Measurements from ENCODE around the gene ZDHHC19. TPM values are rescaled to one million over a fixed set of nuclear protein-coding genes. Genes with fewer than 3 reads are reported as not detected.
A peak's percentile ranks its signal among the peaks of the same experiment; 100 is the strongest.

ZDHHC19 gene
- total and polyA plus RNA-seq, 3 experiments from 2014 or later, result not detected

GRCh38 chr3:196194542-196194915 lies 16.7 kb downstream of the ZDHHC19 start:
- Mint-ChIP-seq H3K27me3 (peaks cover 0 to 2% of the 10 kb centered on the region in 2 donors), H3K4me1 (peaks cover 16 to 40% (median 36%) of the 10 kb centered on the region in 3 donors), H3K4me3 (no peak overlapping the region), H3K36me3 (no peaks in the 10 kb centered on the region), H3K9me3 (no peaks in the 10 kb centered on the region), H3K27ac (peak overlapping the region in 2 of 8 donors; percentile 39 to 53)
- Histone ChIP-seq H3K36me3 (ENCODE audit: insufficient read depth, low read length) (no peaks in the 10 kb centered on the region), H3K9me3 (ENCODE audit: low read length) (no peaks in the 10 kb centered on the region), H3K27me3 (ENCODE audit: insufficient read depth, low read length, poor library complexity, severe bottlenecking) (no peaks in the 10 kb centered on the region), H3K4me3 (ENCODE audit: low read length) (no peak overlapping the region), H3K4me1 (ENCODE audit: insufficient read depth, low read length) (peaks cover 26% of the 10 kb centered on the region), H3K27ac (ENCODE audit: low read depth, low read length) (peak overlapping the region; percentile 68)
- ChIA-PET CTCF (interaction anchor here (0.9 to 11.8 kb wide), 3 partner anchors 15 to 123 kb away, joined by 3 to 263 read pairs (median 3); no protein-coding TSS in a partner anchor), POLR2A (interaction anchor here (1.5 kb wide), 1 partner anchor 15 kb away, joined by 7 read pairs; no protein-coding TSS in a partner anchor)
- DNase-seq, result no peak

DNA sequence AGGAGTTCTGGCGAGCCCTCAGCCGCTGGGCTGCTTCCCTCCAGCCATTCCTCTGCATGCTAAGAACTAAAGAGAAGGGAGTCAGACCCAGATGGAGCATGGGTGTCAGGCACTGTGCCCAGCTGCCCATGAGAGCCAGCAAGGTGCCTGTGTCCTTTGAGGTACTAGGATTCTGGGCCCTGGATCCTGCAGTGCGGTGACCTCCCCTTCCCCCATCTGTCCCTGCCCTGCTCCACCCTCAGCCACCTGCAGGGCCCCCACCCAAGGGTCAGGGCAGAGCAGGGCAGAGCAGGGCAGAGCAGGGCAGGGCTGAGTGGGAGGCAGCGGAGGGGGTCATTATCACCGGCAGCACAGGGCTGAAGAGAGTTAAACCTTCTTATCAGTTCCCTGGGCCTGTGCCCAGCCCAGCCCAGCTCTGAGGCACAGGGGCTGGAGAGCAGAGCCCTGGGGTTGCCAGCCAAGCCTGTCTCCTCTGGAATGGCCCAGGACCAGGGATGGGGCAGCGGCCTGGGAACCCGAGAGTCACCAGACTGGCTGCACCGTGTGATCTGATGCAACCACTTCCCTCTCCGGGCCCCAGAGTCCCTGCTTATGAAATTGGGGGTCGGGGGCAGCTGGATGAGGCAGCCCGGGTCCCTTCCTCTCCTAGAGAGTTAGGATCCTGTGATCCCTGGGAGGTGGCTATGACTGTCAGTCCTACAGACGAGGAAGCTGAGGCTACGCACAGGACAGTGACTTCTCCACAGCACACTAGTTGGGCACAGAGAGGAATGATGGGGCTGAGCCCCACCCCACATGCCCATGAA lies 17.3 kb downstream of the ZDHHC19 start:
- H3K4me1 ChIP-seq (ENCODE audit: insufficient read depth, low read length), result peaks cover 26% of the 10 kb centered on the region

GRCh38 chr3:196193133-196193735 lies 18.0 kb downstream of the ZDHHC19 start:
- peak in 1 of 5 donors; percentile 50 for DNase-seq
- H3K9me3 Mint-ChIP-seq, result no peaks in the 10 kb centered on the region
- peak overlapping the region in 3 of 7 donors; percentile 58 to 73 (median 66) for H3K4me3 Mint-ChIP-seq
- H3K4me1 ChIP-seq (ENCODE audit: insufficient read depth, low read length), result peaks cover 26% of the 10 kb centered on the region
- H3K9me3 ChIP-seq (ENCODE audit: low read length), result no peaks in the 10 kb centered on the region
- peak overlapping the region; percentile 68 for H3K27ac ChIP-seq (ENCODE audit: low read depth, low read length)
- ChIA-PET POLR2A (interaction anchor here (0.6 to 4.0 kb wide), 4 partner anchors 13 to 239 kb away, joined by 3 to 18 read pairs (median 4); partner anchors contain the start of gene UBXN7), CTCF (interaction anchor here (1.0 to 11.8 kb wide), 5 partner anchors 10 to 122 kb away, joined by 3 to 263 read pairs (median 5); no protein-coding TSS in a partner anchor)
- peak overlapping the region; percentile 0 for H3K4me3 ChIP-seq (ENCODE audit: low read length)
- H3K27me3 ChIP-seq (ENCODE audit: insufficient read depth, low read length, poor library complexity, severe bottlenecking), result no peaks in the 10 kb centered on the region
- peaks cover 16 to 41% (median 36%) of the 10 kb centered on the region in 3 donors for H3K4me1 Mint-ChIP-seq
- peaks cover 0 to 2% of the 10 kb centered on the region in 2 donors for H3K27me3 Mint-ChIP-seq
- H3K27ac Mint-ChIP-seq, result peak overlapping the region; percentile 61 to 98 (median 92)
- H3K36me3 Mint-ChIP-seq, result no peaks in the 10 kb centered on the region
- no peaks in the 10 kb centered on the region for H3K36me3 ChIP-seq (ENCODE audit: insufficient read depth, low read length)

More for the DNA sequence above, 17.3 kb downstream of the ZDHHC19 start:
- peak in 1 of 5 donors; percentile 42 for DNase-seq
- Mint-ChIP-seq H3K27ac (peak overlapping the region in 5 of 8 donors; percentile 29 to 98 (median 95)), H3K36me3 (no peaks in the 10 kb centered on the region), H3K4me3 (no peak overlapping the region), H3K27me3 (peaks cover 0 to 2% of the 10 kb centered on the region in 2 donors), H3K4me1 (peaks cover 16 to 40% (median 36%) of the 10 kb centered on the region in 3 donors), H3K9me3 (no peaks in the 10 kb centered on the region)
- Histone ChIP-seq H3K4me3 (ENCODE audit: low read length) (no peak overlapping the region), H3K27ac (ENCODE audit: low read depth, low read length) (peak overlapping the region; percentile 68), H3K9me3 (ENCODE audit: low read length) (no peaks in the 10 kb centered on the region), H3K27me3 (ENCODE audit: insufficient read depth, low read length, poor library complexity, severe bottlenecking) (no peaks in the 10 kb centered on the region), H3K36me3 (ENCODE audit: insufficient read depth, low read length) (no peaks in the 10 kb centered on the region)
- POLR2A ChIA-PET, result interaction anchor here (1.3 to 1.5 kb wide), 2 partner anchors 14 to 121 kb away, joined by 6 to 7 read pairs; no protein-coding TSS in a partner anchor
- CTCF ChIA-PET, result interaction anchor here (0.9 to 11.8 kb wide), 5 partner anchors 13 to 123 kb away, joined by 3 to 263 read pairs (median 3); no protein-coding TSS in a partner anchor

GRCh38 chr3:196192524-196193051 lies 18.6 kb downstream of the ZDHHC19 start:
- ChIA-PET CTCF (interaction anchor here (1.0 to 11.8 kb wide), 4 partner anchors 9 to 121 kb away, joined by 3 to 263 read pairs (median 10); no protein-coding TSS in a partner anchor), POLR2A (interaction anchor here (0.6 to 4.0 kb wide), 5 partner anchors 9 to 240 kb away, joined by 3 to 18 read pairs (median 5); partner anchors contain the start of gene UBXN7)
- Mint-ChIP-seq H3K9me3 (no peaks in the 10 kb centered on the region), H3K27ac (peak overlapping the region; percentile 83 to 98 (median 92)), H3K4me3 (peak overlapping the region in 5 of 7 donors; percentile 58 to 84 (median 73)), H3K4me1 (peaks cover 16 to 44% (median 36%) of the 10 kb centered on the region in 3 donors), H3K27me3 (peaks cover 0 to 2% of the 10 kb centered on the region in 2 donors), H3K36me3 (no peaks in the 10 kb centered on the region)
- H3K9me3 ChIP-seq (ENCODE audit: low read length), result no peaks in the 10 kb centered on the region
- DNase-seq, result peak in 1 of 5 donors; percentile 62
- peak overlapping the region; percentile 68 for H3K27ac ChIP-seq (ENCODE audit: low read depth, low read length)
- H3K4me1 ChIP-seq (ENCODE audit: insufficient read depth, low read length), result peaks cover 26% of the 10 kb centered on the region
- no peaks in the 10 kb centered on the region for H3K36me3 ChIP-seq (ENCODE audit: insufficient read depth, low read length)
- H3K27me3 ChIP-seq (ENCODE audit: insufficient read depth, low read length, poor library complexity, severe bottlenecking), result no peaks in the 10 kb centered on the region
- H3K4me3 ChIP-seq (ENCODE audit: low read length), result peak overlapping the region; percentile 0

DNA sequence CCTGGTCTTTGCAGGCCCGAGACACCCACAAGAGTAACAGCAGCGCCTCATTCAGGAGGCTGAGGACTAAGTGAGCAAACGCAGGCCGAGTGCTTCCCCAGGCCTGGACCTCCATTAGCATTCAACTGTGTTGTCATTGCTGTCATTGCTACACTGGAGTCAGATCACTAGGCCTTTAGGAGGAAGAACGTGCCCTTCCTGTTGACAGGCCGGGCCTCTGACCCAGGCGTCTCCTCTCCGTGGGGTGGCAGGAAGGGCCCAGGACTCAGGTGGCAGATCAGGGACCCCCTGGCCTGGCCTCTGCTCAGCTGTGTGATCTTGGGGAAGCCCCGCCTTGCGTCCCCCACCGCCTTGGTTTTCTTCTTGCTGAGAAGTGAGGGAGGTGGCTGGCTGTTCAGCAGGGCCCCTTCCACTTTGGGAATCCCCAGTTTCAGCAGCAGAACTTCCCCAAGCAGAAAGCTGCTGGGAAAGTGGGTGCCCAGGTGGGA lies 19.1 kb downstream of the ZDHHC19 start:
- Mint-ChIP-seq H3K27ac (peak overlapping the region; percentile 83 to 98 (median 92)), H3K9me3 (no peaks in the 10 kb centered on the region), H3K4me1 (peaks cover 18 to 47% (median 39%) of the 10 kb centered on the region in 3 donors), H3K27me3 (peaks cover 0 to 2% of the 10 kb centered on the region in 2 donors), H3K4me3 (peak overlapping the region in 5 of 7 donors; percentile 55 to 73 (median 71)), H3K36me3 (no peaks in the 10 kb centered on the region)
- POLR2A ChIA-PET, result interaction anchor here (0.8 to 4.0 kb wide), 2 partner anchors 9 to 12 kb away, joined by 5 to 18 read pairs; no protein-coding TSS in a partner anchor
- peak; percentile 22 to 74 (median 43) for DNase-seq
- H3K9me3 ChIP-seq (ENCODE audit: low read length), result no peaks in the 10 kb centered on the region
- H3K36me3 ChIP-seq (ENCODE audit: insufficient read depth, low read length), result no peaks in the 10 kb centered on the region
- no peak overlapping the region for H3K4me3 ChIP-seq (ENCODE audit: low read length)
- CTCF ChIA-PET, result interaction anchor here (1.5 to 11.8 kb wide), 3 partner anchors 9 to 121 kb away, joined by 5 to 263 read pairs (median 16); no protein-coding TSS in a partner anchor
- H3K27ac ChIP-seq (ENCODE audit: low read depth, low read length), result peak overlapping the region; percentile 68
- H3K27me3 ChIP-seq (ENCODE audit: insufficient read depth, low read length, poor library complexity, severe bottlenecking), result no peaks in the 10 kb centered on the region
- peaks cover 27% of the 10 kb centered on the region for H3K4me1 ChIP-seq (ENCODE audit: insufficient read depth, low read length)

DNA sequence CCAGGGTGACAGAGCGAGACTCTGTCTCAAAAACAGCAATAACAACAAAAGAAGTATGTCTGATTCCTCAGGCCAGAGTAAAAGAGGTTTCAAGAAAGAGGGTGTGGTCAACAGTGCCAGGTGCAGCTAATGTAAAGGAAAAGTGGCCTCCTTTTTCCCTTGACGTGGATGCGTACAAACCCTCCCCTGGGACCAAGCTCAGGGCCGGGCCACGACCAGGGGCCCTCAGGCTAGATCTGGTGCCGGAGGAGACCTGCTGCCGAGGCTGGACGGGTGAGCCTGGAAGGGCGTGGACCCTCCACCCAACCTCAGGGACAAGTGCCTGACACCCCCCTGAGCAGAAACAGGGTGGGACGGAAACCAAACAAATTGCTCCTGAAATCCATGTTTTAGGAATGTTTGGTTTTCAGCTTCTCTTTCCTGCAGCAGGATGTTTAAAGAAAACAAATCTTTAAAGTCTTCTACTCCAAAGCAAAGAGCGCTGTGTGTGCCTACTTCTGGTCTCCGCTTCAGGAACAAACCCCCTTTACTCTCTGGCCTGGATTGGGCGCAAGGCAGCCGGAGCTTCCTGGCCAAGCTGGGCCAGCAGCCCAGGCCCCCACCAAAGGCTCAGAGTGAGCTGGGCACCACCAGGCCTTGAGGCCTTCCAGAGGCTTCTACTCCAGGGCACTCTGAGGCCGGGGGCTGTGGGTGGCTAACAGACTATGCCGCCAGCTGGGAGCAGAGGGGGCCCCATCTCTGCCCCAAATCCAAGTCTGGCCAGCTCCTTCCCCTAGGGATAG lies 21.4 kb downstream of the ZDHHC19 start:
- Mint-ChIP-seq H3K4me3 (no peak overlapping the region), H3K36me3 (no peaks in the 10 kb centered on the region), H3K4me1 (peaks cover 27 to 41% (median 36%) of the 10 kb centered on the region in 3 donors), H3K27me3 (peaks cover 0 to 2% of the 10 kb centered on the region in 2 donors), H3K27ac (no peak overlapping the region), H3K9me3 (no peaks in the 10 kb centered on the region)
- POLR2A ChIA-PET, result interaction anchor here (1.0 to 4.0 kb wide), 2 partner anchors 9 to 127 kb away, joined by 4 to 18 read pairs; no protein-coding TSS in a partner anchor
- Histone ChIP-seq H3K4me3 (ENCODE audit: low read length) (no peak overlapping the region), H3K4me1 (ENCODE audit: insufficient read depth, low read length) (peaks cover 25% of the 10 kb centered on the region), H3K36me3 (ENCODE audit: insufficient read depth, low read length) (no peaks in the 10 kb centered on the region), H3K27ac (ENCODE audit: low read depth, low read length) (no peak overlapping the region), H3K27me3 (ENCODE audit: insufficient read depth, low read length, poor library complexity, severe bottlenecking) (no peaks in the 10 kb centered on the region), H3K9me3 (ENCODE audit: low read length) (no peaks in the 10 kb centered on the region)
- peak in 1 of 5 donors; percentile 35 for DNase-seq
- CTCF ChIA-PET, result interaction anchor here (11.8 kb wide), 1 partner anchor 119 kb away, joined by 263 read pairs; no protein-coding TSS in a partner anchor

All from CD8-positive, alpha-beta memory T cell (primary cell).